Measurements from ENCODE around the gene C12orf76. TPM values are rescaled to one million over a fixed set of nuclear protein-coding genes. Genes with fewer than 3 reads are reported as not detected.
"Not testable (repeated sequence)": the region's sequence is repeated elsewhere in the genome, so short reads cannot be mapped to it uniquely, and the experiment has no call there.

The C12orf76 gene
- total RNA-seq, 1 experiment from 2014 or later, result 10.1 TPM

DNA sequence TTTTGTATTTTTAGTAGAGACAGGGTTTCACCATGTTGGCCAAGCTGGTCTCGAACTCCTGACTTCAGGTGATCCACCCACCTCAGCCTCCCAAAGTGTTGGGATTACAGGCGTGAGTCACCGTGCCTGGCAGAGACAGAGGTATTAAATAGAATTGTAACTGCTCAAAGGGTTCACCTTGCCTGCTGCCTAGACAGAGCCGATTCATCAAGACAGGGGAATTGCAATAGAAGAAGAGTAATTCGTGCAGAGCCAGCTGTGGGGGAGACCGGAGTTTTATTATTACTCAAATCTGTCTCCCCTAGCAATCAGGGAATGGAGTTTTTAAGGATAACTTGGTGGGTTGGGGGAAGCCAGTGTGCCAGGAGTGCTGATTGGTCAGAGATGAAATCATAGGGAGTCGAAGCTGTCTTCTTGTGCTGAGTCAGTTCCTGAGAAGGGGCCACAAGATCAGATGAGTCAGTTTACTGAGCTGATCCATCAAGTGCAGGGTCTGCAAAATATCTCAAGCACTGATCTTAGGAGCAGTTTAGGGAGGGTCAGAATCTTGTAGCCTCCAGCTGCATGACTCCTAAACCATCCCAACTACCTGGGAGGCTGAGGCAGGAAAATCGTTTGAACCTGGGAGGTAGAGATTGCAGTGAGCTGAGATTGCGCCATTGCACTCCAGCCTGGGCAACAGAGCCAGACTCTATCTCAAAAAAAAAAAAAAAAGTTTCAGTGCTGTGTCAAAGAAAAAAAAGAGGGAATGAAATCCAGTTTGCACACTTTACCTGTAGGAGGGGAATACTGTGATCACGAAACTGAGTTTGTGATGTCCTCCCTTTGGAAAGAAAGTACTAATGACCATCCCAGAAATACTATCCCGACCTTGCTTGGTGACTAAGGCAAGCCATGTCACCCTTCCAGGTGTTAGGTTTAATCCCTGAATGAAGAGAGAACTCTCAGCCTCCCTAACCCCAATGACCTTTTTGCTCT, 7.3 kb upstream of the C12orf76 start:
- POLR2A ChIA-PET, result interaction anchor here (1.3 kb wide), 1 partner anchor 31 kb away, joined by 3 read pairs; no protein-coding TSS in a partner anchor
- H3K27me3 ChIP-seq (ENCODE audit: insufficient read depth, low read length); H3K36me3 ChIP-seq (ENCODE audit: control insufficient read depth in 1 of 2, insufficient read depth in 2 of 2, low read length in 2 of 2); H3K9me3 ChIP-seq (ENCODE audit: control insufficient read depth in 1 of 2, insufficient read depth in 1 of 2, low read depth in 1 of 2, low read length in 2 of 2); H3K79me2 ChIP-seq (ENCODE audit: insufficient read depth, low read length); RAD21 ChIA-PET (ENCODE audit: low non-redundant PET in 1 of 2, low total read pairs in 2 of 2, uncharacterized antibody in 2 of 2, unreplicated experiment in 2 of 2); H3K27ac ChIP-seq (ENCODE audit: low read depth, low read length); CTCF ChIA-PET; H2AFZ ChIP-seq (ENCODE audit: low read depth, low read length, poor library complexity, severe bottlenecking); BruUV-seq (replicated peaks); intact Hi-C loops (cut with micrococcal nuclease); H3K9me2 ChIP-seq (ENCODE audit: insufficient read depth); H4K20me1 ChIP-seq (ENCODE audit: insufficient read depth): not testable (repeated sequence)
- TF ChIP-seq JUND (IDR thresholded peaks at IDR 0.05), result peak; percentile 41
- peak; percentile 40; the same call in 1 of the 2 replicates for TF ChIP-seq CBX3 (IDR thresholded peaks at IDR 0.05; ENCODE audit: low read depth)
- TF ChIP-seq FOSL1 (IDR thresholded peaks at IDR 0.05; ENCODE audit: low read depth), result peak; percentile 59
- peak; percentile 21; the same call in 1 of the 2 replicates for TF ChIP-seq SP1 (IDR thresholded peaks at IDR 0.05; ENCODE audit: low read depth)
- peak; percentile 82 for TF ChIP-seq CEBPB (IDR thresholded peaks at IDR 0.05; ENCODE audit: low read depth)
- peaks cover 16 to 31% of the 10 kb centered on the region in 2 experiments for H3K4me1 ChIP-seq (ENCODE audit: control insufficient read depth in 1 of 2, insufficient read depth in 2 of 2, low read length in 2 of 2)
- peak overlapping the region; percentile 60 for H3K4me2 ChIP-seq (ENCODE audit: low read length)
- H3K4me3 ChIP-seq (replicated peaks in 1 of 2; ENCODE audit: low read depth in 1 of 2, low read length in 2 of 2), result peak overlapping the region in 1 of 2 experiments; percentile 9; a peak in 1 of 4 replicates
- DNase-seq (ENCODE audit: low read depth, low spot score) (peak; percentile 48), ATAC-seq (peak; percentile 76)
- 0 out of 2 replicates have a peak overlapping the region, but pooled peaks have one; percentile 3 for H3K9ac ChIP-seq (ENCODE audit: low read length)

DNA sequence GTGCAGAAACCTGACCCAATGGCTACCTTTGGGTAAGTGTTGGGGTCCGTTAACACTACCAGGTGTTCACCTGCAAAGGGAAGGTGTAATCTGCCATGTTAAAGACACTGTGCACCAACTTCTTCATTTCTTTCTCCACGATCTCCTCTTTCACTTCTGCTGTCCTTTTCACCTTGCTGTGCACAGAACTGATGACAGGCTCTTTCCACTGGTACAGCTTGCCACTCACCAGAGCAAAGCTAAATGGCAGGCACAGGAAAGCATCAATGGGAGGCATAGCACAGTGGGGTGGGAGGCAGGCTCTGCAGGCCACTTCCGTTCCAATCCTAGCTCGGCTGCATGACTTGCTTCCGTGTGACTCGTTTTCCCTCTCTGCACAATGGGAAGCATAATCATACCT, 2.6 kb upstream of the C12orf76 start:
- ATAC-seq, result no peak
- no TSS peak for BruUV-seq (replicated peaks)
- intact Hi-C loops (cut with micrococcal nuclease), result no loop called here
- H3K4me3 ChIP-seq (replicated peaks in 1 of 2; ENCODE audit: low read depth in 1 of 2, low read length in 2 of 2), result no peak overlapping the region
- H3K4me1 ChIP-seq (ENCODE audit: control insufficient read depth in 1 of 2, insufficient read depth in 2 of 2, low read length in 2 of 2), result peaks cover 22 to 36% of the 10 kb centered on the region in 2 experiments
- peaks cover 22% of the 10 kb centered on the region for H3K79me2 ChIP-seq (ENCODE audit: insufficient read depth, low read length)
- H3K9me2 ChIP-seq (ENCODE audit: insufficient read depth), result no peaks in the 10 kb centered on the region
- H3K27ac ChIP-seq (ENCODE audit: low read depth, low read length), result no peak overlapping the region
- H3K4me2 ChIP-seq (ENCODE audit: low read length), result no peak overlapping the region
- POLR2A ChIA-PET, result no interaction called here
- DNase-seq (ENCODE audit: low read depth, low spot score), result no peak
- TF ChIP-seq ELF1 (IDR thresholded peaks at IDR 0.05; ENCODE audit: borderline replicate concordance, low read depth), result no peak
- TF ChIP-seq TCF7L2 (IDR thresholded peaks at IDR 0.05; ENCODE audit: borderline replicate concordance, extremely low read depth, insufficient read depth, insufficient read length), result no peak
- no peak for TF ChIP-seq POLR2AphosphoS5 (IDR thresholded peaks at IDR 0.05; ENCODE audit: low read depth, low read length)
- TF ChIP-seq SP1 (IDR thresholded peaks at IDR 0.05; ENCODE audit: low read depth), result no peak
- TF ChIP-seq EZH2 (IDR thresholded peaks at IDR 0.05), result no peak
- TF ChIP-seq, protein P1, sequence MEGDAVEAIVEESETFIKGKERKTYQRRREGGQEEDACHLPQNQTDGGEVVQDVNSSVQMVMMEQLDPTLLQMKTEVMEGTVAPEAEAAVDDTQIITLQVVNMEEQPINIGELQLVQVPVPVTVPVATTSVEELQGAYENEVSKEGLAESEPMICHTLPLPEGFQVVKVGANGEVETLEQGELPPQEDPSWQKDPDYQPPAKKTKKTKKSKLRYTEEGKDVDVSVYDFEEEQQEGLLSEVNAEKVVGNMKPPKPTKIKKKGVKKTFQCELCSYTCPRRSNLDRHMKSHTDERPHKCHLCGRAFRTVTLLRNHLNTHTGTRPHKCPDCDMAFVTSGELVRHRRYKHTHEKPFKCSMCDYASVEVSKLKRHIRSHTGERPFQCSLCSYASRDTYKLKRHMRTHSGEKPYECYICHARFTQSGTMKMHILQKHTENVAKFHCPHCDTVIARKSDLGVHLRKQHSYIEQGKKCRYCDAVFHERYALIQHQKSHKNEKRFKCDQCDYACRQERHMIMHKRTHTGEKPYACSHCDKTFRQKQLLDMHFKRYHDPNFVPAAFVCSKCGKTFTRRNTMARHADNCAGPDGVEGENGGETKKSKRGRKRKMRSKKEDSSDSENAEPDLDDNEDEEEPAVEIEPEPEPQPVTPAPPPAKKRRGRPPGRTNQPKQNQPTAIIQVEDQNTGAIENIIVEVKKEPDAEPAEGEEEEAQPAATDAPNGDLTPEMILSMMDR (IDR thresholded peaks at IDR 0.05 in 2 of 3, conservative IDR thresholded peaks at IDR 0.05 in 1 of 3; ENCODE audit: borderline replicate concordance in 1 of 3, insufficient read depth in 1 of 3, low read depth in 2 of 3, low read length in 2 of 3), result no peak
- no peak for TF ChIP-seq CEBPB (IDR thresholded peaks at IDR 0.05; ENCODE audit: low read depth)
- TF ChIP-seq JUND (IDR thresholded peaks at IDR 0.05), result no peak
- TF ChIP-seq, protein P2, sequence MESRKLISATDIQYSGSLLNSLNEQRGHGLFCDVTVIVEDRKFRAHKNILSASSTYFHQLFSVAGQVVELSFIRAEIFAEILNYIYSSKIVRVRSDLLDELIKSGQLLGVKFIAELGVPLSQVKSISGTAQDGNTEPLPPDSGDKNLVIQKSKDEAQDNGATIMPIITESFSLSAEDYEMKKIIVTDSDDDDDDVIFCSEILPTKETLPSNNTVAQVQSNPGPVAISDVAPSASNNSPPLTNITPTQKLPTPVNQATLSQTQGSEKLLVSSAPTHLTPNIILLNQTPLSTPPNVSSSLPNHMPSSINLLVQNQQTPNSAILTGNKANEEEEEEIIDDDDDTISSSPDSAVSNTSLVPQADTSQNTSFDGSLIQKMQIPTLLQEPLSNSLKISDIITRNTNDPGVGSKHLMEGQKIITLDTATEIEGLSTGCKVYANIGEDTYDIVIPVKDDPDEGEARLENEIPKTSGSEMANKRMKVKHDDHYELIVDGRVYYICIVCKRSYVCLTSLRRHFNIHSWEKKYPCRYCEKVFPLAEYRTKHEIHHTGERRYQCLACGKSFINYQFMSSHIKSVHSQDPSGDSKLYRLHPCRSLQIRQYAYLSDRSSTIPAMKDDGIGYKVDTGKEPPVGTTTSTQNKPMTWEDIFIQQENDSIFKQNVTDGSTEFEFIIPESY (IDR thresholded peaks at IDR 0.05; ENCODE audit: extremely low read depth, insufficient replicate concordance, low read length), result no peak
- TF ChIP-seq SRF (IDR thresholded peaks at IDR 0.05; ENCODE audit: low read depth), result no peak
- no peak for TF ChIP-seq EGR1 (IDR thresholded peaks at IDR 0.05; ENCODE audit: low read depth)
- no peaks in the 10 kb centered on the region for H3K27me3 ChIP-seq (ENCODE audit: insufficient read depth, low read length)
- H3K9ac ChIP-seq (ENCODE audit: low read length), result no peak overlapping the region
- CTCF ChIA-PET, result no interaction called here
- no peaks in the 10 kb centered on the region for H3K9me3 ChIP-seq (ENCODE audit: control insufficient read depth in 1 of 2, insufficient read depth in 1 of 2, low read depth in 1 of 2, low read length in 2 of 2)
- no peak overlapping the region for H2AFZ ChIP-seq (ENCODE audit: low read depth, low read length, poor library complexity, severe bottlenecking)
- H3K36me3 ChIP-seq (ENCODE audit: control insufficient read depth in 1 of 2, insufficient read depth in 2 of 2, low read length in 2 of 2), result no peaks in the 10 kb centered on the region
- H4K20me1 ChIP-seq (ENCODE audit: insufficient read depth), result no peaks in the 10 kb centered on the region
- RAD21 ChIA-PET (ENCODE audit: low non-redundant PET in 1 of 2, low total read pairs in 2 of 2, uncharacterized antibody in 2 of 2, unreplicated experiment in 2 of 2), result no interaction called here
